HG02852 (cell line): Measurements from ENCODE around the gene TTLL10.
A peak's percentile ranks its signal among the peaks of the same experiment; 100 is the strongest.

Source experiments
- ATAC-seq: cut with Tn5 transposase; IDR thresholded peaks from one replicate; pipeline ENCODE4 v1.9.1; 2021; ENCODE audit warnings: mild to moderate bottlenecking, moderate library complexity; ENCODE audit not compliant: unreplicated experiment

TTLL10 gene

GRCh38 chr1:1217621-1218523 is 44.2 kb downstream of the TTLL10 start:
- ATAC-seq, result no peak

GRCh38 chr1:1218524-1219200 is 45.0 kb downstream of the TTLL10 start:
- no peak for ATAC-seq

GRCh38 chr1:1219341-1219740 is 45.7 kb downstream of the TTLL10 start:
- ATAC-seq, result no peak

- no peak for ATAC-seq
Measured at GRCh38 chr1:1220197-1220596, 46.5 kb downstream of the TTLL10 start.

GRCh38 chr1:1221887-1222574 is 48.4 kb downstream of the TTLL10 start:
- no peak for ATAC-seq

- no peak for ATAC-seq
Measured at GRCh38 chr1:1222575-1223225, 49.0 kb downstream of the TTLL10 start.

GRCh38 chr1:1223321-1223720 is 49.6 kb downstream of the TTLL10 start:
- ATAC-seq, result no peak

- no peak for ATAC-seq
Measured at GRCh38 chr1:1223891-1224290, 50.2 kb downstream of the TTLL10 start.

- no peak for ATAC-seq
Measured at GRCh38 chr1:1225238-1225845, 51.7 kb downstream of the TTLL10 start.

- ATAC-seq, result no peak
Measured at GRCh38 chr1:1225913-1226312, 52.2 kb downstream of the TTLL10 start.

- no peak for ATAC-seq
Measured at GRCh38 chr1:1226566-1227362, 53.1 kb downstream of the TTLL10 start.

- no peak for ATAC-seq
Measured at GRCh38 chr1:1227386-1227785, 53.7 kb downstream of the TTLL10 start.

GRCh38 chr1:1228187-1228586 is 54.5 kb downstream of the TTLL10 start:
- ATAC-seq, result no peak

GRCh38 chr1:1228596-1229321 is 55.1 kb downstream of the TTLL10 start:
- no peak for ATAC-seq

- no peak for ATAC-seq
Measured at GRCh38 chr1:1229770-1230169, 56.1 kb downstream of the TTLL10 start.

- ATAC-seq, result no peak
Measured at GRCh38 chr1:1230656-1231399, 57.1 kb downstream of the TTLL10 start.

GRCh38 chr1:1231400-1232207 is 57.9 kb downstream of the TTLL10 start, which contains the start of gene SDF4:
SDF4 (minus strand) TSS chr1:1232001; CDS start chr1:1228772, 3,229 bp downstream.
- ATAC-seq, result peak; percentile 88
